Kidney epithelial cell (primary cell): ENCODE data around the gene AOPEP. TPM values are rescaled to one million over a fixed set of nuclear protein-coding genes. Genes with fewer than 3 reads are reported as not detected.

ENCODE experiments used
- DNase-seq: peaks from one replicate; pipeline ENCODE4 v3.0.0-alpha.2; 2010; ENCODE audit warnings: low read depth
- H3K27me3 ChIP-seq: 2 replicates; pipeline ENCODE4 v1.6.0; 2011; ENCODE audit warnings: low read length; ENCODE audit not compliant: control insufficient read depth, insufficient read depth
- H3K36me3 ChIP-seq: 2 replicates; pipeline ENCODE4 v1.5.1; 2011; ENCODE audit warnings: low read length; ENCODE audit not compliant: control insufficient read depth, insufficient read depth
- H3K4me3 ChIP-seq: 2 replicates; pipeline ENCODE4 v1.5.1; 2011; ENCODE audit warnings: low read depth, mild to moderate bottlenecking, control low read depth, low read length
- total RNA-seq: library from RNA; depleted of rRNA; stranded (reverse); fragments of >200 nt; gene quantifications from 2 replicates; pipeline ENCODE4 v1.2.3, GENCODE V29; 2015
- TF ChIP-seq, protein P1 (sequence below): IDR thresholded peaks from 2 replicates; pipeline ENCODE4 v1.5.1; 2011; ENCODE audit warnings: mild to moderate bottlenecking, moderate library complexity, low read length, control low read depth, inconsistent platforms; ENCODE audit not compliant: insufficient read depth, poor library complexity, severe bottlenecking

AOPEP gene
- total RNA-seq, 1 donor from 2014 or later: 17.4 TPM

- no peak overlapping the region for H3K4me3 ChIP-seq
- no peaks in the 10 kb centered on the region for H3K27me3 ChIP-seq
- TF ChIP-seq, protein P1, sequence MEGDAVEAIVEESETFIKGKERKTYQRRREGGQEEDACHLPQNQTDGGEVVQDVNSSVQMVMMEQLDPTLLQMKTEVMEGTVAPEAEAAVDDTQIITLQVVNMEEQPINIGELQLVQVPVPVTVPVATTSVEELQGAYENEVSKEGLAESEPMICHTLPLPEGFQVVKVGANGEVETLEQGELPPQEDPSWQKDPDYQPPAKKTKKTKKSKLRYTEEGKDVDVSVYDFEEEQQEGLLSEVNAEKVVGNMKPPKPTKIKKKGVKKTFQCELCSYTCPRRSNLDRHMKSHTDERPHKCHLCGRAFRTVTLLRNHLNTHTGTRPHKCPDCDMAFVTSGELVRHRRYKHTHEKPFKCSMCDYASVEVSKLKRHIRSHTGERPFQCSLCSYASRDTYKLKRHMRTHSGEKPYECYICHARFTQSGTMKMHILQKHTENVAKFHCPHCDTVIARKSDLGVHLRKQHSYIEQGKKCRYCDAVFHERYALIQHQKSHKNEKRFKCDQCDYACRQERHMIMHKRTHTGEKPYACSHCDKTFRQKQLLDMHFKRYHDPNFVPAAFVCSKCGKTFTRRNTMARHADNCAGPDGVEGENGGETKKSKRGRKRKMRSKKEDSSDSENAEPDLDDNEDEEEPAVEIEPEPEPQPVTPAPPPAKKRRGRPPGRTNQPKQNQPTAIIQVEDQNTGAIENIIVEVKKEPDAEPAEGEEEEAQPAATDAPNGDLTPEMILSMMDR: no peak
Observed at GRCh38 chr9:94881023-94881422, 154.5 kb downstream of the AOPEP start.

DNA sequence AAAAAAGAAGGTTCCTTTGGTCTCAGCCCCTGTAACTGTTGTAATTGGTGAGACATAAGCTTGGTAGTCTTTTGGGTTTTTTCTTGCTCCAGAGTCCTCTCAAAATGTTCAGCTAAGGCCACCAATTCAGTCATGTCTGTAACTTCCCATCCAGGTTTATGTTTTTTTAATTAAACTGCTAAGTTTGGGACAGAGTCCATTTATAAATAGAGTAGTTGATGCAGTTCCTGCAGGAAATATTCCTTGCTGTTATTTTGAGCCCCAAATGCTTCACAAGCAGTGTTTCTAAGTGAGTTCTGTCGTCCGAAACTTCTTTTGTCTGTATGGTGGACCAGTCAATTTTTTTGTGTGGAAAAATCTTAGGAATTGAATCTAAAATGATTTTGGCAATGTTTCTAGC lies 155.0 kb downstream of the AOPEP start:
- no peak for DNase-seq
- TF ChIP-seq, protein P1: no peak
- Histone ChIP-seq H3K4me3 (no peak overlapping the region), H3K36me3 (no peaks in the 10 kb centered on the region), H3K27me3 (no peaks in the 10 kb centered on the region)

More at GRCh38 chr9:94881023-94881422, 154.5 kb downstream of the AOPEP start:
- H3K36me3 ChIP-seq: no peaks in the 10 kb centered on the region
- no peak for DNase-seq

DNA sequence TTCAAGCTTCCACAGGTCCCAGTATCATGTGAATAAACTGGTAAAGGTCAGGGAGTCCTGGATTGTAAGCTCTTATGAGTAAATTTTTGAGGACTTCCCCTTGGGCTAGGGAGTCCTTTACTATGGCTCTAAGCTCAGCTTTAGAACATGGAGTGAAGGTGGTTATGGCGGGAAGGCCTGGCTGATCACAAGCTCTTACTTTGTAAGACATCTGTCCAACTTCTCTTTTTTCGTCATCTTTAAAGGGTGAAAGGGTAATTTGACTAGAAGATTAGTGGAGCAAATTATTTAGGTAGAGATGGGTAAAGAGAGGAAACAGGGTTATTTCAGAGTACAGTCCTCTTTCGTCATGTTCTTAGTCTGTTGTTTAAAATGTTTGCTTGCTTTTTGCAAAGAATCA lies 155.4 kb downstream of the AOPEP start:
- no peak for DNase-seq
- TF ChIP-seq, protein P1: no peak
- Histone ChIP-seq H3K36me3 (no peaks in the 10 kb centered on the region), H3K4me3 (no peak overlapping the region), H3K27me3 (no peaks in the 10 kb centered on the region)

DNA sequence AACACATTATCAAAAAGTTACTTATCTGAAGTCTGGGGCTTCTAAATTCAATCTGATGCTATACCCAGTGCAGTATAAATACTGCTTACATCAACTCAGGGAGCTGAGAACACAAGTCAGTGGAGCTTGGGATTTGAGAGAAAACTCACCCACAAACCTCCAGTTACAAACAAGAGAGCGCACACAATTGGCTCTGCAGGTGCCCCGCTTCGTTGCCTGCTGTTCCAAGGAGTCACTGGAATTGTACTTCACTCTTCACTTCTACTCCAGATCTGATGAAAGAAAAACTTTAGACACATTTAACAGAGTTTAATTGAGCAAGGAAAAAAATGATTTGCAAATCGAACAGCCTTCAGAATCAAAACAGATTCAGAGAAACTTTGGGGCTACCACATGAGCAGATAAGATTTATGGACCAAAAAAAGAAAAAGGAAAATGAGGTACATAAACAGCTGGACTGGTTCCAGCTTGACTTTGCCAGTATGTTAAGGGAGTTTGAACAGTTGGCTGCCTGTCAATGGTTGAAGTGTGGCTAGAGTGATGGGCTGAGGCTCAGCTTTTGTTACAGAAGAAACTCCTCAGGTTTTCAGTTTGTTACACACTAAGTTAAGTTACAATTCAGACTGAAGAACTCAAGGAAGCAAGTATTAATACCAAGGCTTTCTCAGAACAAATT lies 156.6 kb downstream of the AOPEP start:
- no peak for DNase-seq
- TF ChIP-seq, protein P1: no peak
- Histone ChIP-seq H3K27me3 (no peaks in the 10 kb centered on the region), H3K4me3 (no peak overlapping the region), H3K36me3 (no peaks in the 10 kb centered on the region)

GRCh38 chr9:94885854-94886447 lies 159.5 kb downstream of the AOPEP start:
- no peaks in the 10 kb centered on the region for H3K27me3 ChIP-seq
- no peaks in the 10 kb centered on the region for H3K36me3 ChIP-seq
- no peak overlapping the region for H3K4me3 ChIP-seq
- no peak for DNase-seq
- TF ChIP-seq, protein P1: no peak
